Endothelial cell of umbilical vein (primary cell): ENCODE results near the gene C12orf43. TPM values are rescaled to one million over a fixed set of nuclear protein-coding genes. Genes with fewer than 3 reads are reported as not detected.
A peak's percentile ranks its signal among the peaks of the same experiment; 100 is the strongest.

Experiments used
- BruUV-seq: library from RNA; stranded (reverse); fragments of 400-500 nt; replicated peaks from 2 replicates; lab custom pipeline; 2021; lab: Mats Ljungman, UMichigan
- CTCF ChIA-PET: fragments of 300-600, 350-600 bp; sonication (Branson Sonifier 250); formaldehyde crosslinking; loops from one replicate; lab custom pipeline; 2021; ENCODE audit warnings: antibody characterized with exemption, inconsistent platforms; lab: Charles Lee
- POLR2A ChIA-PET: fragments of 300-600, 350-600 bp; sonication (Branson Sonifier 250); formaldehyde crosslinking; loops from one replicate; lab custom pipeline; 2021; ENCODE audit warnings: antibody characterized with exemption, inconsistent platforms; lab: Charles Lee
- DNase-seq: peaks from one replicate; pipeline ENCODE4 v3.0.0-alpha.2; 2011; ENCODE audit warnings: low read depth, low spot score
- FAIRE-seq: peaks from 2 replicates; lab custom pipeline; 2011; peaks lifted over from hg19 to GRCh38; lab: Jason Lieb, UNC
- H2AFZ ChIP-seq: 2 replicates; pipeline ENCODE4 v1.6.0; 2012; ENCODE audit warnings: low read depth, low read length, control low read depth, inconsistent platforms
- H3K27ac ChIP-seq: 2 replicates; pipeline ENCODE4 v1.5.1; 2011; ENCODE audit warnings: low read depth, mild to moderate bottlenecking, control low read depth, low read length, moderate library complexity; ENCODE audit not compliant: insufficient read depth
- H3K27me3 ChIP-seq, 2 experiments: 2 replicates each; pipeline versions ENCODE4 v1.6.0 to v1.6.1; 2011; ENCODE audit warnings: low read length in 2 of 2, mixed read lengths in 1 of 2; ENCODE audit not compliant: control insufficient read depth in 2 of 2, insufficient read depth in 2 of 2
- H3K36me3 ChIP-seq, 2 experiments: 2 replicates in 1 of 2; 3 replicates in 1 of 2; pipeline ENCODE4 v1.5.1; 2011; ENCODE audit warnings: low read length in 2 of 2, mild to moderate bottlenecking in 1 of 2, moderate library complexity in 1 of 2; ENCODE audit not compliant: control insufficient read depth in 2 of 2, insufficient read depth in 2 of 2; ENCODE audit errors: extremely low read depth in 1 of 2
- H3K4me1 ChIP-seq: 3 replicates; pipeline ENCODE4 v1.5.1; 2011; ENCODE audit warnings: mild to moderate bottlenecking, low read length; ENCODE audit not compliant: control insufficient read depth, insufficient read depth; ENCODE audit errors: extremely low read depth
- H3K4me2 ChIP-seq: 2 replicates; pipeline ENCODE4 v1.6.1; 2011; ENCODE audit warnings: low read length, control low read depth, mixed read lengths; ENCODE audit not compliant: insufficient read depth
- H3K4me3 ChIP-seq, 3 experiments: fragments of 200-600 bp in 1 of 3; sonication (generic), shearing (Covaris generic) in 1 of 3; replicated peaks in 1 of 3; 2 replicates each; pipeline ENCODE4 v1.5.1; 2011 to 2016; ENCODE audit warnings: control low read depth in 3 of 3, low read length in 3 of 3, mild to moderate bottlenecking in 2 of 3, inconsistent platforms in 1 of 3, low read depth in 1 of 3, moderate library complexity in 1 of 3; ENCODE audit not compliant: insufficient read depth in 1 of 3
- H3K79me2 ChIP-seq: 2 replicates; pipeline ENCODE4 v1.6.0; 2012; ENCODE audit warnings: low read length, inconsistent platforms; ENCODE audit not compliant: control insufficient read depth, insufficient read depth
- H3K9ac ChIP-seq: replicated peaks from 2 replicates; pipeline ENCODE3; 2011; ENCODE audit warnings: low read length, control low read depth; ENCODE audit not compliant: insufficient read depth; ENCODE audit errors: extremely low read depth
- H3K9me1 ChIP-seq: replicated peaks from 3 replicates; pipeline ENCODE4 v1.6.0; 2011; ENCODE audit warnings: mild to moderate bottlenecking, low read length; ENCODE audit not compliant: control insufficient read depth, insufficient read depth; ENCODE audit errors: extremely low read depth
- H3K9me3 ChIP-seq: replicated peaks from 2 replicates; pipeline ENCODE4 v1.5.1; 2012; ENCODE audit warnings: low read length, inconsistent platforms; ENCODE audit not compliant: control insufficient read depth, insufficient read depth
- H4K20me1 ChIP-seq: replicated peaks from 2 replicates; pipeline ENCODE3; 2011; ENCODE audit warnings: mild to moderate bottlenecking, low read length; ENCODE audit not compliant: control insufficient read depth, insufficient read depth; ENCODE audit errors: extremely low read depth
- CTCF ChIP-seq, 2 donors: IDR thresholded peaks; 1 replicate in 1 of 2; 2 replicates in 1 of 2; pipeline ENCODE4 v1.5.1; 2011; ENCODE audit warnings: low read length in 2 of 2, mild to moderate bottlenecking in 2 of 2, moderate library complexity in 2 of 2, control low read depth in 1 of 2, inconsistent platforms in 1 of 2, low read depth in 1 of 2; ENCODE audit not compliant: insufficient read depth in 1 of 2; ENCODE audit errors: extremely low read depth in 1 of 2
- FOS ChIP-seq: IDR thresholded peaks from 2 replicates; pipeline ENCODE4 v1.6.1; 2011; ENCODE audit warnings: mild to moderate bottlenecking, low read length, moderate library complexity, borderline replicate concordance; ENCODE audit not compliant: insufficient read depth
- JUN ChIP-seq: IDR thresholded peaks from 2 replicates; pipeline ENCODE4 v1.6.1; 2011; ENCODE audit warnings: borderline replicate concordance, low read depth; ENCODE audit not compliant: insufficient read length, insufficient read depth
- MAX ChIP-seq: IDR thresholded peaks from 2 replicates; pipeline ENCODE4 v1.6.1; 2011; ENCODE audit not compliant: insufficient read depth, insufficient read length
- POLR2A ChIP-seq: IDR thresholded peaks from 2 replicates; pipeline ENCODE4 v1.6.1; 2012; ENCODE audit warnings: low read depth, mild to moderate bottlenecking, control low read depth, low read length
- POLR2AphosphoS5 ChIP-seq: IDR thresholded peaks from 2 replicates; pipeline ENCODE4 v1.6.1; 2012; ENCODE audit warnings: low read depth, mild to moderate bottlenecking, control low read depth, low read length, moderate library complexity; ENCODE audit not compliant: insufficient read depth
- dilution Hi-C: fragments of 300-500 bp; cut with MboI; formaldehyde crosslinking; loops from one replicate; pipeline ENCODE4 v1.15.0; 2019; ENCODE audit warnings: low sequenced_read_pairs; ENCODE audit not compliant: extremely low pct_ligation_motif_present
- intact Hi-C: fragments of 100-400 bp; cut with micrococcal nuclease; formaldehyde crosslinking; loops from one replicate; pipeline ENCODE4 v1.10.0; 2022
- polyA plus RNA-seq, 4 experiments: library from polyadenylated mRNA; depleted of rRNA in 3 of 4; stranded (reverse) in 3 of 4; unstranded in 1 of 4; fragments of >200 nt; gene quantifications; 2 replicates each; pipeline versions ENCODE4 v1.2.1 to v1.2.3, GENCODE V29; 2011 to 2012; ENCODE audit warnings: missing spikeins in 1 of 4
- total RNA-seq: library from RNA; stranded (reverse); gene quantifications from 2 replicates; pipeline ENCODE4 v1.2.3, GENCODE V29; 2021

The C12orf43 gene
- total and polyA plus RNA-seq, 2 donors (not counting 3 experiments of a cell fraction or from before 2014, with no cell fraction given) = 12.3 to 24.7 TPM

GRCh38 chr12:121059031-121059898 lies 43.0 kb upstream of the C12orf43 start:
- Histone ChIP-seq H3K27ac (no peak overlapping the region), H3K9me1 (no peaks in the 10 kb centered on the region), H3K9ac (no peak overlapping the region), H2AFZ (peak overlapping the region; percentile 49), H3K4me1 (peaks cover 4% of the 10 kb centered on the region), H3K79me2 (no peaks in the 10 kb centered on the region), H4K20me1 (no peaks in the 10 kb centered on the region), H3K36me3 (no peaks in the 10 kb centered on the region), H3K4me2 (no peak overlapping the region), H3K27me3 (peaks cover 0 to 2% of the 10 kb centered on the region in 2 experiments), H3K9me3 (no peaks in the 10 kb centered on the region), H3K4me3 (no peak overlapping the region)
- ChIA-PET POLR2A (interaction anchor here (0.6 kb wide), 1 partner anchor 477 kb away, joined by 3 read pairs; no protein-coding TSS in a partner anchor), CTCF (interaction anchor here (0.6 to 5.9 kb wide), 34 partner anchors 9 to 478 kb away, joined by 3 to 48 read pairs (median 5); partner anchors contain the start of genes CABP1 and POP5)
- BruUV-seq = no TSS peak
- dilution Hi-C loops = no loop called here
- no peak for DNase-seq
- intact Hi-C loops = no loop called here
- no peak for TF ChIP-seq JUN
- TF ChIP-seq FOS = no peak
- no peak for TF ChIP-seq CTCF (IDR thresholded peaks at IDR 0.05; ENCODE audit: extremely low read depth in 1 of 2, insufficient read depth in 1 of 2, low read depth in 1 of 2, low read length in 2 of 2)
- no peak for TF ChIP-seq POLR2A
- no peak for TF ChIP-seq MAX
- TF ChIP-seq POLR2AphosphoS5 = no peak
- no peak for FAIRE-seq
